GM12873 (cell line): ENCODE data around the gene MTERF2.

Experiments
- TF ChIP-seq, protein P1 (sequence below): IDR thresholded peaks from 2 replicates; pipeline ENCODE4 v1.5.1; 2012; ENCODE audit warnings: low read depth, mild to moderate bottlenecking, moderate library complexity, low read length, control low read depth; ENCODE audit not compliant: insufficient read depth; ENCODE audit errors: missing control alignments

MTERF2 gene

DNA sequence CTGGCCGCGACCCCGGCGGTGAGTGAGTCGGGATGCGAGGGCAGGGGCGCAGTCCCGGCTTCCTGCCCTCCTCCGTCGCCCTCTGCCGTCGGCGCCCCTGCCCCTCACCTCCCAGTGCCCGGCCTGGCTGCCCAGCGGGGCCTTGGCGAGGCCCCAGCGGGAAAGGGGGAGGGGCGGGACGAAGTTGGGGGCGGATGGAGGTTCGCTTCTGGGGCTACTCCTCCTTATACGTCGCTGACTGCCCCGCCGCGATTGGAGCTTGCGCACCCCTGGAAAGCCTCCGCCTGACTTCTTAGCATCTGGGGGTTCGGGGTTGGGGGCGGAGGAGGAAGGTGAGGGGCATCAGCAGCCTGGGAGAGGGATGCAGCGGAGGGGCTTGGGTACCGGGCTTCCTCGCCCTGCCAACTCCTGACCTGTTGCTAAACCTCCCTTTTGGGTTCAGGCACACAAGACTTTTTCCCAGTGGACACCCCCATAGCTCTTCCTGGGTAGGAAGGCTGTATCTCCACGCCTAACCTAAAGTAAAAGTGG is 30.8 kb downstream of the MTERF2 start:
- TF ChIP-seq, protein P1, sequence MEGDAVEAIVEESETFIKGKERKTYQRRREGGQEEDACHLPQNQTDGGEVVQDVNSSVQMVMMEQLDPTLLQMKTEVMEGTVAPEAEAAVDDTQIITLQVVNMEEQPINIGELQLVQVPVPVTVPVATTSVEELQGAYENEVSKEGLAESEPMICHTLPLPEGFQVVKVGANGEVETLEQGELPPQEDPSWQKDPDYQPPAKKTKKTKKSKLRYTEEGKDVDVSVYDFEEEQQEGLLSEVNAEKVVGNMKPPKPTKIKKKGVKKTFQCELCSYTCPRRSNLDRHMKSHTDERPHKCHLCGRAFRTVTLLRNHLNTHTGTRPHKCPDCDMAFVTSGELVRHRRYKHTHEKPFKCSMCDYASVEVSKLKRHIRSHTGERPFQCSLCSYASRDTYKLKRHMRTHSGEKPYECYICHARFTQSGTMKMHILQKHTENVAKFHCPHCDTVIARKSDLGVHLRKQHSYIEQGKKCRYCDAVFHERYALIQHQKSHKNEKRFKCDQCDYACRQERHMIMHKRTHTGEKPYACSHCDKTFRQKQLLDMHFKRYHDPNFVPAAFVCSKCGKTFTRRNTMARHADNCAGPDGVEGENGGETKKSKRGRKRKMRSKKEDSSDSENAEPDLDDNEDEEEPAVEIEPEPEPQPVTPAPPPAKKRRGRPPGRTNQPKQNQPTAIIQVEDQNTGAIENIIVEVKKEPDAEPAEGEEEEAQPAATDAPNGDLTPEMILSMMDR, result no peak

DNA sequence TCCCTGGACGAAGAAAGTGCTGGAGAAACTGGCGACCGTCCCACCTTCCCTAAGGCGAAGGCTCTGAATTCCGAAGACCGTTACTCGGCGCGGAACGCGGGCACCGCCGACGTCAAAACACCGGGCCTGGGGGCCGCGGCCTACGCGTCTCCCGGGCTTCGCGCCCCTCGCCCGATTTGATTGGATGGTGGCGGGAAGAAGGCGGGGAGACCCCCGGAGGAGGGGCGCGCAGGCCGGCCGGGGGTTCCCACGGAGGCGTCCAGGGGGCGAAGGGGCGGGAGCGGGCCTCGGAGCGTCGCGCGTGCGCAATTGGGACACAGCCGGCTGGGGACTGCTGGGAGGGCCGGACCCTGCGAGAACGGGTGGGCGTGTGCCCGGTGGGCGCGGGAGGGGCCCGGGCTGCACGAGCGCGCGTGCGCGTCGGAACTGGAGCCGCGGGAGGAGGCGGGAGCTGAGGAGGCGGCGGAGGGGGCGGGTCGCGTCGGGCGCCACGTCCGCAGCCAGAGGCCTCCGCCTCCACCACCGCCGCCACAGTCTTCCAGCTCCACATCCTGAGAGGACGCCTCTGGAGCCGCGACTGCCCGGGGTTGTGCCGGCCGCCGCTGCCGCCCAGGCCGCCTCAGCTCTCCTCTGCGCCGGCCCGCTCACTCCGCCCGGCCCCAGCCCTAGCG is 31.4 kb downstream of the MTERF2 start, which contains the start of gene TMEM263:
Gene TMEM263 (plus strand): TSS at position 531 of the 671 bp plus-strand sequence. CDS start 11,210 bp downstream, outside the sequence.
- TF ChIP-seq, protein P1, result no peak

DNA sequence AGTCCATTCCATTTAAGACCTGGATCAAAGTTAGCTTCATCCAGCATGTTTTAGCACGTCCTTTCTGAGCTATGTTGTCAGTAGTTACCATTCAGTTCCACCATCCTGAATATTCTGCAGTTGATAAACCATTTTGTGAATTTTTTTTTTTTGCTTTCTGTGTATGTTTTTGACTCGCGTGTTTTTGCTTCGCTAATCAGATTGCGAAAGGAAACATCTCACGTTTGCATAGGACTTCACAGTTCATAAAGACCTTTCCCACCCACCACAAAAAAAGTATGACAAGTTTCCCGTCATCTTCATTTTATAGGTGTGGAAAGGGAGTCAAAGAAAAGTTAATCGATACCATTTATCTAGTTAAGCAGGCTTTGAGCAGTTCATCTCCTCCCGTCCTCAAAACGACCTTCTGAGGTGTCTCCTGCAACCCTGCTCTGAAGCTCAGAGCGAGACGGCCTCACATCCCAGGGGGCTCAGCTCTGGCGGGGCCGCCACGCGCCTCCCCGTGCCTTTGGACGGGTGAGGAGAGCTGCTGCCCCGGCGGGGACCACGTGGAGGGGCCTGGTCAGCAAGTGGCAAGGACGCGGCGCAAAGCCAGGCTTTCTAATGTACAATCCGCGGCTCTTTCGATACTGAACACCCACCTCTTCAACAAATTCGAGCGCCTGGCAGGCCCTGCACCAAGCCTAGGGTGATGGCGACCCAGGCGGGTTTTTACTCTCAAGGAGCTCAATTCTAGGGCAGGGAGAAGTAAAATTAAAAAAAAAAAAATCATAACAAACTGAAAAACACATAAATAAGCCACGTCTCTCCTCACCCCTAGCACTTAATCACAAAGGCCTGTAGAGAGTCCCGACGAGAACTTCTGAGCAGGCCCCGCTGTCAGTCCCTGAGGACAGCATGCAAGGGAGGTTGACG is 32.2 kb downstream of the MTERF2 start:
- TF ChIP-seq, protein P1, result no peak

DNA sequence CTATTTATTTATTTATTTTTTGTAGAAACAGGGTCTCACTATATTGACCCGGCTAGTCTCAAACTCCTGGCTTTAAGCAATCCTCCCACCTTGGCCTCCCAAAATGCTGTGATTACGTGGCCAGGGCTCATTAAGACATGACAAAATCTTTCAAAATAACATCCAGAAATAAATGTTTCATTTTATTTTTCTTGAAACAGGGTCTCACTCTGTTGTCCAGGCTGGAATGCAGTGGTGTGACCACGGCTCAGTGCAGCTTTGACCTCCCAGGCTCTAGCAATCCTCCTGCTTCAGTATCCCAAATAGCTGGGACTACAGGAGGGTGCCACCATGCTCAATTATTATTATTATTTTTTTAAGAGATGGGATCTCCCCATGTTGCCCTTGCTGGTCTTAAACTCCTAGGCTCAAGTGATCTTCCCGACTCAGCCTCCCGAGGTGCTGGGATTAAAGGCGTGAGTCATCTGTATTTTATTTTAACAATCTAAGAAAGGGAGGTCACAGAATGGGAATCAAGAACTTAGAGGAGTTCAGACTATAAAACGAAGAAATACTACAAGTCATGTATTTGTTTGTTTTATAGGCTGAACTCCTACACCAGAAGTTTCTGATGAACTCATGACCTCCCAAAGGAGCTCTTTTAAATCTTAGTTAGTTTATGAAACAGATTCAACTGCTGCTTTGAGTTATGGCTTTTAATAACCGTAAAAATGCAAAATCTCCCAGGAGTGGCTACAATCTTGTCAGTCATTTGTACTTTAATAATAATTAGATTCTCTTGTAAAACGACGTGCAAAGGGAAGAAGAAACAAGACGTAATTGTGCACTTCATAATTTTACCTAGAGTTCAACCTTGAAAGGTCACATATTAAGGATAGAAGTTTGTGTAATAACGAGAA is 33.3 kb downstream of the MTERF2 start:
- TF ChIP-seq, protein P1, result no peak

DNA sequence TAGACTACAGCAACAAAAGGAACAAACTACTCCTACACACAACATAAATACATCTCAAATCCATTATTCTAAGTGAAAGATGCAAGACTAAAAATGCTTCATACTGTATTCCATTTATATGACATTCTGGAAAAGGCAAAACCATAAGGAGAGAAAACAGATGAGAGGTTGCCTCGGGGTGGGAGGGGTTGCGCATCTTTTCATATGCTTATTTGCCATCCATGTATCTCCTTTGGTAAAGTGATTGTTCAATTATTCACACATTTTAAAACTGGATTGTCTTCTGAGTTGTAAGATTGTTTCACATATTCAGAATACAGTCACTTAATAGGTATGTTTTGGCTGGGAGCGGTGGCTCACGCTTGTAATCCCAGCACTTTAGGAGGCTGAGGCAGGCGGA is 36.4 kb downstream of the MTERF2 start:
- TF ChIP-seq, protein P1, result no peak

DNA sequence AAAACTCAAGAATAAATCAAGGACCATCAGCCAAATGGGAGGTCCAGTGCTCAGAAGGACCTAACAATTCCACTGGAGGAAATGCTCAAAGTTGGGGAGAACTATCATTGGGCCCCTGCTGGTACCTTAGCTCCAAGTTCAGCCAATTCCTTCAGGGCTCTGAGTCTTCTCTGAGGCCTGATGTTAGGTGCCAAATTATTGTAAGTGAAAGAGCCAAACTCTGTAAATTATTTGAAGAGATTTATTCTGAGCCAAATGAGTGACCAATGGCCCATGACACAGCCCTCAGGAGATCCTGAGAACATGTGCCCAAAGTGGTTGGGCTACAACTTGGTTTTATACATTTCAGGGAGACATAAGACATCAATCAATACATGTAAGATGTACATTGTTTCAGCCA is 39.5 kb downstream of the MTERF2 start:
- TF ChIP-seq, protein P1, result no peak
